H1 (cell line): Measurements from ENCODE around the gene TAS2R19. TPM values are rescaled to one million over a fixed set of nuclear protein-coding genes. Genes with fewer than 3 reads are reported as not detected.

ENCODE experiments used
- SP4 ChIP-seq: IDR thresholded peaks from 2 replicates; pipeline ENCODE4 v1.6.1; 2012; ENCODE audit warnings: low read length, inconsistent platforms
- polyA plus RNA-seq, 7 experiments: library from polyadenylated mRNA; depleted of rRNA in 3 of 7; stranded (reverse) in 5 of 7; unstranded in 2 of 7; fragments of >200 nt in 5 of 7; fragments of 200-250 nt in 2 of 7; gene quantifications; 1 replicate in 5 of 7; 2 replicates in 1 of 7; 4 replicates in 1 of 7; pipeline versions ENCODE4 v1.2.1 to v1.2.3, GENCODE V29; 2011 to 2013; ENCODE audit warnings: missing spikeins in 2 of 7, mixed read lengths in 2 of 7
- total RNA-seq: library from RNA; stranded (reverse); fragmentation: NEBNext Ultra II Directional; extraction: Animal tissue kit (Norgen Biotek cat#: 25700); gene quantifications from 2 replicates; pipeline ENCODE4 v1.2.1, GENCODE V29; 2021
- TF ChIP-seq, protein P1 (sequence below): fragments of 300-600 bp; sonication (generic); IDR thresholded peaks from 2 replicates; pipeline ENCODE4 v1.7.1; 2012; ENCODE audit warnings: low read length, moderate library complexity, mild to moderate bottlenecking, inconsistent platforms; ENCODE audit not compliant: insufficient replicate concordance
- TF ChIP-seq, protein P2 (sequence below): IDR thresholded peaks from 2 replicates; pipeline ENCODE4 v1.6.1; 2011; ENCODE audit warnings: low read depth, mild to moderate bottlenecking, low read length; ENCODE audit not compliant: insufficient read depth

The TAS2R19 gene
- total and polyA plus RNA-seq, 2 of the 8 experiments (the other 6 are each of a cell fraction or from before 2014, with no cell fraction given), result 0.97 to 0.99 TPM

DNA sequence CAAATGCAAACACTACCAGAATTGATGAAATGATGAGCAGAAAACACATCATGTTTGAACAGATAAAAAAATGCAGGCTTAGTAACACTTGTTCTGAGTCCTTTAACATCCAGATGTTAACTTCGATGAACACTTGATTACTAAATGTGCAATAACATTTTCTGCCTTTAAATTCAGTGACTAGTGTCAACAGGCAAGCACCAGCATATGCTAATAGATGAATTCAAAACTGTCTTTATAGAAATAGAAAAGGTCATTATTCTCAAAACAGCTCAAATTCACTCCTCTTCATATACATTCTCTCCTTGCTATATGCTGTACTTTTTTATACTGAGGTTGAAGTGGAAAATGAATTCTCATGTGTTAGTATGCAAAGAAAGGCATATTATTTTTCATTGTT, at the start of gene TAS2R19 (continued):
- TF ChIP-seq, protein P1, sequence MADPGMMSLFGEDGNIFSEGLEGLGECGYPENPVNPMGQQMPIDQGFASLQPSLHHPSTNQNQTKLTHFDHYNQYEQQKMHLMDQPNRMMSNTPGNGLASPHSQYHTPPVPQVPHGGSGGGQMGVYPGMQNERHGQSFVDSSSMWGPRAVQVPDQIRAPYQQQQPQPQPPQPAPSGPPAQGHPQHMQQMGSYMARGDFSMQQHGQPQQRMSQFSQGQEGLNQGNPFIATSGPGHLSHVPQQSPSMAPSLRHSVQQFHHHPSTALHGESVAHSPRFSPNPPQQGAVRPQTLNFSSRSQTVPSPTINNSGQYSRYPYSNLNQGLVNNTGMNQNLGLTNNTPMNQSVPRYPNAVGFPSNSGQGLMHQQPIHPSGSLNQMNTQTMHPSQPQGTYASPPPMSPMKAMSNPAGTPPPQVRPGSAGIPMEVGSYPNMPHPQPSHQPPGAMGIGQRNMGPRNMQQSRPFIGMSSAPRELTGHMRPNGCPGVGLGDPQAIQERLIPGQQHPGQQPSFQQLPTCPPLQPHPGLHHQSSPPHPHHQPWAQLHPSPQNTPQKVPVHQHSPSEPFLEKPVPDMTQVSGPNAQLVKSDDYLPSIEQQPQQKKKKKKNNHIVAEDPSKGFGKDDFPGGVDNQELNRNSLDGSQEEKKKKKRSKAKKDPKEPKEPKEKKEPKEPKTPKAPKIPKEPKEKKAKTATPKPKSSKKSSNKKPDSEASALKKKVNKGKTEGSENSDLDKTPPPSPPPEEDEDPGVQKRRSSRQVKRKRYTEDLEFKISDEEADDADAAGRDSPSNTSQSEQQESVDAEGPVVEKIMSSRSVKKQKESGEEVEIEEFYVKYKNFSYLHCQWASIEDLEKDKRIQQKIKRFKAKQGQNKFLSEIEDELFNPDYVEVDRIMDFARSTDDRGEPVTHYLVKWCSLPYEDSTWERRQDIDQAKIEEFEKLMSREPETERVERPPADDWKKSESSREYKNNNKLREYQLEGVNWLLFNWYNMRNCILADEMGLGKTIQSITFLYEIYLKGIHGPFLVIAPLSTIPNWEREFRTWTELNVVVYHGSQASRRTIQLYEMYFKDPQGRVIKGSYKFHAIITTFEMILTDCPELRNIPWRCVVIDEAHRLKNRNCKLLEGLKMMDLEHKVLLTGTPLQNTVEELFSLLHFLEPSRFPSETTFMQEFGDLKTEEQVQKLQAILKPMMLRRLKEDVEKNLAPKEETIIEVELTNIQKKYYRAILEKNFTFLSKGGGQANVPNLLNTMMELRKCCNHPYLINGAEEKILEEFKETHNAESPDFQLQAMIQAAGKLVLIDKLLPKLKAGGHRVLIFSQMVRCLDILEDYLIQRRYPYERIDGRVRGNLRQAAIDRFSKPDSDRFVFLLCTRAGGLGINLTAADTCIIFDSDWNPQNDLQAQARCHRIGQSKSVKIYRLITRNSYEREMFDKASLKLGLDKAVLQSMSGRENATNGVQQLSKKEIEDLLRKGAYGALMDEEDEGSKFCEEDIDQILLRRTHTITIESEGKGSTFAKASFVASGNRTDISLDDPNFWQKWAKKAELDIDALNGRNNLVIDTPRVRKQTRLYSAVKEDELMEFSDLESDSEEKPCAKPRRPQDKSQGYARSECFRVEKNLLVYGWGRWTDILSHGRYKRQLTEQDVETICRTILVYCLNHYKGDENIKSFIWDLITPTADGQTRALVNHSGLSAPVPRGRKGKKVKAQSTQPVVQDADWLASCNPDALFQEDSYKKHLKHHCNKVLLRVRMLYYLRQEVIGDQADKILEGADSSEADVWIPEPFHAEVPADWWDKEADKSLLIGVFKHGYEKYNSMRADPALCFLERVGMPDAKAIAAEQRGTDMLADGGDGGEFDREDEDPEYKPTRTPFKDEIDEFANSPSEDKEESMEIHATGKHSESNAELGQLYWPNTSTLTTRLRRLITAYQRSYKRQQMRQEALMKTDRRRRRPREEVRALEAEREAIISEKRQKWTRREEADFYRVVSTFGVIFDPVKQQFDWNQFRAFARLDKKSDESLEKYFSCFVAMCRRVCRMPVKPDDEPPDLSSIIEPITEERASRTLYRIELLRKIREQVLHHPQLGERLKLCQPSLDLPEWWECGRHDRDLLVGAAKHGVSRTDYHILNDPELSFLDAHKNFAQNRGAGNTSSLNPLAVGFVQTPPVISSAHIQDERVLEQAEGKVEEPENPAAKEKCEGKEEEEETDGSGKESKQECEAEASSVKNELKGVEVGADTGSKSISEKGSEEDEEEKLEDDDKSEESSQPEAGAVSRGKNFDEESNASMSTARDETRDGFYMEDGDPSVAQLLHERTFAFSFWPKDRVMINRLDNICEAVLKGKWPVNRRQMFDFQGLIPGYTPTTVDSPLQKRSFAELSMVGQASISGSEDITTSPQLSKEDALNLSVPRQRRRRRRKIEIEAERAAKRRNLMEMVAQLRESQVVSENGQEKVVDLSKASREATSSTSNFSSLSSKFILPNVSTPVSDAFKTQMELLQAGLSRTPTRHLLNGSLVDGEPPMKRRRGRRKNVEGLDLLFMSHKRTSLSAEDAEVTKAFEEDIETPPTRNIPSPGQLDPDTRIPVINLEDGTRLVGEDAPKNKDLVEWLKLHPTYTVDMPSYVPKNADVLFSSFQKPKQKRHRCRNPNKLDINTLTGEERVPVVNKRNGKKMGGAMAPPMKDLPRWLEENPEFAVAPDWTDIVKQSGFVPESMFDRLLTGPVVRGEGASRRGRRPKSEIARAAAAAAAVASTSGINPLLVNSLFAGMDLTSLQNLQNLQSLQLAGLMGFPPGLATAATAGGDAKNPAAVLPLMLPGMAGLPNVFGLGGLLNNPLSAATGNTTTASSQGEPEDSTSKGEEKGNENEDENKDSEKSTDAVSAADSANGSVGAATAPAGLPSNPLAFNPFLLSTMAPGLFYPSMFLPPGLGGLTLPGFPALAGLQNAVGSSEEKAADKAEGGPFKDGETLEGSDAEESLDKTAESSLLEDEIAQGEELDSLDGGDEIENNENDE, result no peak
- TF ChIP-seq SP4, result no peak
- TF ChIP-seq, protein P2, sequence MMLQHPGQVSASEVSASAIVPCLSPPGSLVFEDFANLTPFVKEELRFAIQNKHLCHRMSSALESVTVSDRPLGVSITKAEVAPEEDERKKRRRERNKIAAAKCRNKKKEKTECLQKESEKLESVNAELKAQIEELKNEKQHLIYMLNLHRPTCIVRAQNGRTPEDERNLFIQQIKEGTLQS, result no peak
- TF ChIP-seq, all 59 proteins: peak for 0
